Transverse colon (tissue), 4 donors: ENCODE results near the gene YAP1. TPM values are rescaled to one million over a fixed set of nuclear protein-coding genes. Genes with fewer than 3 reads are reported as not detected.

ENCODE experiments used
- DNase-seq: peaks from one replicate; pipeline ENCODE4 v3.0.0-alpha.2; 2019
- H3K27ac ChIP-seq, 4 donors: fragments of 200-600 bp; sonication (generic); 2 replicates each; pipeline ENCODE4 v1.5.1; 2016 to 2018; ENCODE audit warnings: inconsistent platforms in 4 of 4
- H3K27me3 ChIP-seq: fragments of 200-600 bp; sonication (generic); 2 replicates; pipeline ENCODE4 v1.5.1; 2017; ENCODE audit warnings: inconsistent platforms
- H3K36me3 ChIP-seq, 4 donors: fragments of 200-600 bp; sonication (generic); 2 replicates each; pipeline ENCODE4 v1.5.1; 2017 to 2019; ENCODE audit warnings: inconsistent platforms in 4 of 4
- H3K4me1 ChIP-seq, 4 donors: fragments of 200-600 bp; sonication (generic); 2 replicates each; pipeline ENCODE4 v1.5.1; 2017 to 2020; ENCODE audit warnings: inconsistent platforms in 4 of 4
- H3K4me3 ChIP-seq, 4 donors: fragments of 200-600 bp; sonication (generic); 1 replicate in 1 of 4; 2 replicates in 3 of 4; pipeline versions ENCODE4 v1.5.1 to v1.6.1; 2017 to 2019; ENCODE audit warnings: inconsistent platforms in 4 of 4
- H3K9me3 ChIP-seq, 2 donors: fragments of 200-600 bp; sonication (generic); 2 replicates each; pipeline ENCODE4 v1.5.1; 2017 to 2019; ENCODE audit warnings: inconsistent platforms in 2 of 2
- EP300 ChIP-seq: sonication (generic); formaldehyde crosslinking; IDR thresholded peaks from one replicate; pipeline ENCODE4 v1.6.1; 2017; ENCODE audit warnings: antibody characterized with exemption, low read depth
- POLR2A ChIP-seq: fragments of 450-650 bp; IDR thresholded peaks from one replicate; pipeline ENCODE4 v1.6.1; 2016; ENCODE audit warnings: antibody characterized with exemption, mild to moderate bottlenecking, moderate library complexity
- POLR2AphosphoS5 ChIP-seq, 3 donors: sonication (generic); formaldehyde crosslinking; IDR thresholded peaks; one replicate each; pipeline ENCODE4 v1.6.1; 2016; ENCODE audit warnings: antibody characterized with exemption in 3 of 3
- WGBS, 2 donors: methylation state at CpG; one replicate each; pipeline ENCODE4 v1.1.5; 2018; ENCODE audit warnings: low coverage in 1 of 2; 5-methylcytosine and 5-hydroxymethylcytosine counted together
- in situ Hi-C, 4 donors: fragments of 200-750 bp; cut with MboI; loops; one replicate each; pipeline versions ENCODE4 v1.15.0 to v1.15.1; 2017; ENCODE audit warnings: low sequenced_read_pairs in 3 of 4, low pct_ligation_motif_present in 1 of 4, low pct_unique_long_range_greater_than_20kb in 1 of 4
- intact Hi-C: fragments of 100-400 bp; cut with DNase I; formaldehyde crosslinking; loops from one replicate; pipeline ENCODE4 v1.15.1; 2023; ENCODE audit warnings: low total_unique reads
- total RNA-seq, 4 donors: library from RNA; depleted of rRNA; stranded (reverse); fragments of >200 nt; gene quantifications; one replicate each; pipeline ENCODE4 v1.1.0, GENCODE V29; 2016
- TF ChIP-seq, protein P1 (sequence below), 5 experiments: fragments of 200-600 bp in 3 of 5; fragments of 450-650 bp in 2 of 5; sonication (generic) in 3 of 5; IDR thresholded peaks; 1 replicate in 2 of 5; 2 replicates in 3 of 5; pipeline ENCODE4 v1.5.1; 2016 to 2017; ENCODE audit warnings: antibody characterized with exemption in 5 of 5, inconsistent platforms in 3 of 5, mild to moderate bottlenecking in 2 of 5, moderate library complexity in 1 of 5

YAP1 gene
- total RNA-seq, 4 donors from 2014 or later: 90.5 to 163 (median 105) TPM

DNA sequence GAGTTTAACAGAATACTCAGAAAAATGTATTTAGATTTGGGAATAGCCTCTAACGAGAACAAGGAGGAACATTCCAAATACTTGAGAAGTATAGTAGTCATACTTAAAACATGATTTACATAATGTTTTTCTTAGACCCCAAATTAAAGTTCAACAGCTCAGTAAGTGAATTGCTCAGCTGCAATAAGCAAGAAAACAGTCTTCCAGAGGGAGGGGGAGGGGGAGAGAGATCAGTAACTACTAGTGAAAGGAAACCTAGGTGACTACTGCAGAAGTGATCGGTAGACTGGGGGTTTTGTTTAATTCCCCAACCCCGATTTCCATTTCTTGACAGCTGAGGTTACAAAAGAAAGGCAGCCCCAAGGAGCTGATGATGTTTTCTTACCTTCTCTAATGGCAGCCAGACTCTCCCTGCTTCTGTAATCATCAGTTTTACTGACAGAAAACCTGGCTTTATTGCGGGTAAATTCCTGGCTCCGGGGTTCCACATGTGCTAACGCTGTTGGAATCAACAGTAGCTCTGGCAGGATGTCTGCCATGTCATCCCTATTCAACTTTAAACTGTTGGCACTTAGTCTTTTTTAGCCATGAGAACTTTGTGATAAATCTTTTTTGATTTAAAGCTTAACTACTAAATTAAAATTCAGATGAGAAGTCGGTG lies 124.7 kb downstream of the YAP1 start:
- WGBS, 2 donors: 57 to 63% methylated on average over 4 to 7 of the region's 7 CpGs
- no peaks in the 10 kb centered on the region for H3K27me3 ChIP-seq
- in situ Hi-C loops (no loop called here), intact Hi-C loops (no loop called here)
- DNase-seq: no peak
- H3K4me3 ChIP-seq: no peak overlapping the region
- no peaks in the 10 kb centered on the region for H3K9me3 ChIP-seq
- TF ChIP-seq EP300: no peak
- TF ChIP-seq POLR2AphosphoS5 (IDR thresholded peaks at IDR 0.05): no peak
- TF ChIP-seq, protein P1, sequence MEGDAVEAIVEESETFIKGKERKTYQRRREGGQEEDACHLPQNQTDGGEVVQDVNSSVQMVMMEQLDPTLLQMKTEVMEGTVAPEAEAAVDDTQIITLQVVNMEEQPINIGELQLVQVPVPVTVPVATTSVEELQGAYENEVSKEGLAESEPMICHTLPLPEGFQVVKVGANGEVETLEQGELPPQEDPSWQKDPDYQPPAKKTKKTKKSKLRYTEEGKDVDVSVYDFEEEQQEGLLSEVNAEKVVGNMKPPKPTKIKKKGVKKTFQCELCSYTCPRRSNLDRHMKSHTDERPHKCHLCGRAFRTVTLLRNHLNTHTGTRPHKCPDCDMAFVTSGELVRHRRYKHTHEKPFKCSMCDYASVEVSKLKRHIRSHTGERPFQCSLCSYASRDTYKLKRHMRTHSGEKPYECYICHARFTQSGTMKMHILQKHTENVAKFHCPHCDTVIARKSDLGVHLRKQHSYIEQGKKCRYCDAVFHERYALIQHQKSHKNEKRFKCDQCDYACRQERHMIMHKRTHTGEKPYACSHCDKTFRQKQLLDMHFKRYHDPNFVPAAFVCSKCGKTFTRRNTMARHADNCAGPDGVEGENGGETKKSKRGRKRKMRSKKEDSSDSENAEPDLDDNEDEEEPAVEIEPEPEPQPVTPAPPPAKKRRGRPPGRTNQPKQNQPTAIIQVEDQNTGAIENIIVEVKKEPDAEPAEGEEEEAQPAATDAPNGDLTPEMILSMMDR (IDR thresholded peaks at IDR 0.05): no peak
- no peak for TF ChIP-seq POLR2A
- no peak overlapping the region for H3K27ac ChIP-seq
- H3K4me1 ChIP-seq: peaks cover 0 to 6% (median 4%) of the 10 kb centered on the region in 4 donors
- no peaks in the 10 kb centered on the region for H3K36me3 ChIP-seq

DNA sequence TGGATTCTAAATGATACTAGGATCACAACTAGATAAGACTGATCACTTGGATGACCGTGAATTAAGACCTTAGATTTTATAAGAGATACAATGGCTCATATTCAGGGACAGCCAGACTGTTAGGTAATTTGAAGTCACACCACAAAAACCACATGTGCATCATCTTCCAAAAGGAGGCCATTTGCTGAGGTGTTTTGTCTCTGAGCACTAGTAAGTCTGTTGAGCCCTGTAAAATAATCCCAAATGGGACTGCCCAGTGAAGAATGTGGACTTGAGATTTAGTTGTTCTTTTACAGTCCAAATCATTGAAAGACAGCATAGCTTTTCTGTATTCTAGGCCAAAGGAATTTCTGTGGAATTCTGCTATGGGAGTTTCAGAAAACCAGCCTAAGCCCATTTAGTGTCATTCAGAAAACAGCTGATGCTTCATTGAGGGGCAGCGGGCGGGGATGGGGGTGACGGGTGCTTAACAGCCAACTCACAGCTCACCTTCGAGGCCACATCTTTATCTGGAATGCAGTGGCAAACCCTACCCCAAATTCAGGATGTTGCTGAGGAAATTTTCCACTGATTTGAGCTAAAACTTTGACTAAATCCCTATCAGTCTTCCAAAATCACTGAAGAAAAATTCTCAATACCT lies 127.0 kb downstream of the YAP1 start:
- Histone ChIP-seq H3K27me3 (no peaks in the 10 kb centered on the region), H3K4me3 (no peak overlapping the region), H3K9me3 (no peaks in the 10 kb centered on the region), H3K4me1 (peaks cover 0 to 4% (median 2%) of the 10 kb centered on the region in 4 donors), H3K27ac (no peak overlapping the region), H3K36me3 (no peaks in the 10 kb centered on the region)
- 79 to 91% methylated on average over 2 to 5 of the region's 5 CpGs for WGBS, 2 donors
- no peak for DNase-seq
- in situ Hi-C loops: no loop called here
- intact Hi-C loops: no loop called here
- TF ChIP-seq POLR2A: no peak
- TF ChIP-seq POLR2AphosphoS5 (IDR thresholded peaks at IDR 0.05): no peak
- TF ChIP-seq, protein P1 (IDR thresholded peaks at IDR 0.05): no peak
- no peak for TF ChIP-seq EP300

DNA sequence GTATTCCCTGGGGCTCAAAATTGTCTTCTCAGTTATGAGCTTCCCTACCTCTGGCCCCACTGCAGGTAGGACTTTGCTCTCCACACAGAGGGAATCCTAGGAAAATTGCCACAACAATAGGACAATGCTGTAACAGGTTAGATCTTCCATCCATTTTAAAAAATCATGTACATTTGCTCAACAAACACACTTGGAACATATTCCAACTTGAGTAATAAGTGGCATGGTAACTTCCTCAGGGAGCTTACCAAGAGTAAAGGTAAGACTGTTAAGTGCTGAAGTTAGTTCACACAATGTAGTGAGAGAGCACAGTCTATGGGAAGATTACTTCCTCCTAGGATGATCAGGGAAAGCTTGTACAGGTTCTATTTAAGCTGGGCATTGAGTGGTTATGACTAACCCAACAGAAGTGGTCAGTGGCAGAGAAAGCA lies 128.2 kb downstream of the YAP1 start:
- H3K27ac ChIP-seq: no peak overlapping the region
- peaks cover 0 to 8% (median 4%) of the 10 kb centered on the region in 4 donors for H3K4me1 ChIP-seq
- DNase-seq: no peak
- no peaks in the 10 kb centered on the region for H3K27me3 ChIP-seq
- H3K4me3 ChIP-seq: no peak overlapping the region
- no peaks in the 10 kb centered on the region for H3K9me3 ChIP-seq
- TF ChIP-seq, protein P1 (IDR thresholded peaks at IDR 0.05): no peak
- TF ChIP-seq POLR2A (no peak), POLR2AphosphoS5 (IDR thresholded peaks at IDR 0.05) (no peak), EP300 (no peak)
- in situ Hi-C loops (no loop called here), intact Hi-C loops (no loop called here)
- no peaks in the 10 kb centered on the region for H3K36me3 ChIP-seq

DNA sequence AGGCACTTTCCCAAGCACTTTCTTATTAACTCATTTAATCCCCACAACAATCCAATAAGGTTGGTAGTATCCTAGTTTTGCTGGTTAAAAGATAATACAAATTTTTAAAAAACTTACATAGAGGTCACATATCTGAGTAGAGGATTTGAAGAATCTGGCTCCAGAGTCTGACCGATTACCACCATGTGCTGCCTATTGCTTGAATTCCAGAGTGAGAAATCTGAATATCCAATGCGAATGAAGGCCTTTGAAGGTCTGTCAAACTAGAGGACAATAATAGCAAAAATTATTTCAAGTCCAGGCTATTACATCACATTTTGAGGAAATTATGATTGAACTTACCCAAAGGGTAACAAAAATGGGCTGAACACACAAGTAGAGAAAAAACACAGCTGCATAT lies 129.2 kb downstream of the YAP1 start:
- WGBS, 2 donors: 88 to 92% methylated on average over 2 of the region's 2 CpGs
- H3K4me1 ChIP-seq: peaks cover 0 to 8% (median 4%) of the 10 kb centered on the region in 4 donors
- TF ChIP-seq POLR2A: no peak
- in situ Hi-C loops: no loop called here
- intact Hi-C loops: no loop called here
- no peak overlapping the region for H3K4me3 ChIP-seq
- no peaks in the 10 kb centered on the region for H3K36me3 ChIP-seq
- no peaks in the 10 kb centered on the region for H3K27me3 ChIP-seq
- no peak for DNase-seq
- no peaks in the 10 kb centered on the region for H3K9me3 ChIP-seq
- H3K27ac ChIP-seq: no peak overlapping the region
